ENCODE measurements around the gene TEKT3.

- TF ChIP-seq ZNF146 (tag by site-specific recombination; IDR thresholded peaks at IDR 0.05) (no peak), MYNN (tag by site-specific recombination; IDR thresholded peaks at IDR 0.05; ENCODE audit: borderline replicate concordance) (no peak), TCF7L2 (IDR thresholded peaks at IDR 0.05; ENCODE audit: borderline replicate concordance, low read depth, low read length) (no peak), ZNF677 (tag by site-specific recombination; IDR thresholded peaks at IDR 0.05) (no peak), ZNF223 (tag by site-specific recombination; IDR thresholded peaks at IDR 0.05) (no peak), CTCF (tag by site-specific recombination; IDR thresholded peaks at IDR 0.05) (no peak), ZBTB7A (tag by site-specific recombination; IDR thresholded peaks at IDR 0.05; ENCODE audit: low read depth) (no peak), ZNF214 (tag by site-specific recombination; IDR thresholded peaks at IDR 0.05; ENCODE audit: borderline replicate concordance) (no peak), PRDM6 (tag by site-specific recombination; IDR thresholded peaks at IDR 0.05) (no peak), ZNF501 (tag by site-specific recombination; IDR thresholded peaks at IDR 0.05) (no peak)
Measured at GRCh38 chr17:15388356-15389041, 47.1 kb upstream of the TEKT3 start.
